Neuronal stem cell (in vitro differentiated cells): ENCODE measurements around the gene PDGFD.

Source experiments
- DNase-seq: peaks from one replicate; pipeline ENCODE4 v3.0.0-alpha.2; 2013; ENCODE audit warnings: low spot score
- H2AFZ ChIP-seq: one replicate; pipeline ENCODE4 v1.6.1; 2013; ENCODE audit warnings: mild to moderate bottlenecking, low read length, inconsistent platforms
- H2AK5ac ChIP-seq: 2 replicates; pipeline ENCODE4 v1.6.1; 2013; ENCODE audit warnings: low read depth, mild to moderate bottlenecking, inconsistent platforms, low read length, moderate library complexity, mixed read lengths
- H2BK120ac ChIP-seq: 2 replicates; pipeline ENCODE4 v1.6.1; 2013; ENCODE audit warnings: low read depth, mild to moderate bottlenecking, inconsistent platforms, low read length, moderate library complexity, mixed read lengths
- H2BK12ac ChIP-seq: one replicate; pipeline ENCODE4 v1.6.1; 2013; ENCODE audit warnings: low read length, inconsistent platforms
- H2BK15ac ChIP-seq: 2 replicates; pipeline ENCODE4 v1.6.1; 2013; ENCODE audit warnings: mild to moderate bottlenecking, low read length, inconsistent platforms, mixed read lengths
- H2BK5ac ChIP-seq: one replicate; pipeline ENCODE4 v1.6.1; 2013; ENCODE audit warnings: inconsistent platforms, mild to moderate bottlenecking, low read length, moderate library complexity
- H3K14ac ChIP-seq: one replicate; pipeline ENCODE4 v1.6.1; 2013; ENCODE audit warnings: low read length, inconsistent platforms
- H3K18ac ChIP-seq: 2 replicates; pipeline ENCODE4 v1.6.1; 2013; ENCODE audit warnings: low read length, inconsistent platforms
- H3K23ac ChIP-seq: 2 replicates; pipeline ENCODE4 v1.6.1; 2013; ENCODE audit warnings: low read depth, mild to moderate bottlenecking, mixed read lengths, low read length, inconsistent platforms; ENCODE audit not compliant: poor library complexity
- H3K27ac ChIP-seq: replicated peaks from 3 replicates; pipeline ENCODE4 v1.5.1; 2013; ENCODE audit warnings: low read length, inconsistent platforms
- H3K27me3 ChIP-seq, 3 experiments: 2 replicates each; pipeline ENCODE4 v1.6.1; 2013; ENCODE audit warnings: low read length in 3 of 3, mild to moderate bottlenecking in 2 of 3, inconsistent platforms in 1 of 3, low read depth in 1 of 3, mixed read lengths in 1 of 3, moderate library complexity in 1 of 3; ENCODE audit not compliant: control insufficient read depth in 3 of 3, insufficient read depth in 3 of 3
- H3K36me3 ChIP-seq, 2 donors: replicated peaks in 1 of 2; 2 replicates each; pipeline ENCODE4 v1.6.1; 2013; ENCODE audit warnings: low read length in 2 of 2; ENCODE audit not compliant: control insufficient read depth in 2 of 2, insufficient read depth in 2 of 2
- H3K4ac ChIP-seq: 2 replicates; pipeline ENCODE4 v1.6.1; 2013; ENCODE audit warnings: inconsistent platforms, mild to moderate bottlenecking, low read length, moderate library complexity
- H3K4me1 ChIP-seq, 2 donors: 1 replicate in 1 of 2; 2 replicates in 1 of 2; pipeline ENCODE4 v1.6.1; 2013; ENCODE audit warnings: low read length in 2 of 2, low read depth in 1 of 2; ENCODE audit not compliant: control insufficient read depth in 2 of 2, insufficient read depth in 1 of 2
- H3K4me2 ChIP-seq: one replicate; pipeline ENCODE4 v1.6.1; 2013; ENCODE audit warnings: mild to moderate bottlenecking, low read length, inconsistent platforms; ENCODE audit not compliant: insufficient read depth, poor library complexity, severe bottlenecking
- H3K4me3 ChIP-seq, 2 donors: 2 replicates each; pipeline ENCODE4 v1.5.1; 2013; ENCODE audit warnings: low read length in 2 of 2, mild to moderate bottlenecking in 2 of 2, inconsistent platforms in 1 of 2, moderate library complexity in 1 of 2
- H3K79me1 ChIP-seq: one replicate; pipeline ENCODE4 v1.6.1; 2013; ENCODE audit warnings: low read depth, mild to moderate bottlenecking, inconsistent platforms, low read length, moderate library complexity
- H3K9ac ChIP-seq: one replicate; pipeline ENCODE4 v1.6.1; 2013; ENCODE audit warnings: mild to moderate bottlenecking, low read depth, low read length, inconsistent platforms; ENCODE audit not compliant: poor library complexity
- H3K9me3 ChIP-seq, 2 donors: replicated peaks in 1 of 2; 2 replicates each; pipeline versions ENCODE3 to v1.6.1; 2013; ENCODE audit warnings: low read length in 2 of 2, mild to moderate bottlenecking in 2 of 2, inconsistent platforms in 1 of 2, low read depth in 1 of 2, mixed read lengths in 1 of 2, moderate library complexity in 1 of 2; ENCODE audit not compliant: control insufficient read depth in 2 of 2, insufficient read depth in 1 of 2
- H4K8ac ChIP-seq: one replicate; pipeline ENCODE4 v1.6.1; 2013; ENCODE audit warnings: low read depth, mild to moderate bottlenecking, inconsistent platforms, low read length, moderate library complexity
- H4K91ac ChIP-seq: one replicate; pipeline ENCODE4 v1.6.1; 2013; ENCODE audit warnings: low read length, low read depth, mild to moderate bottlenecking, inconsistent platforms; ENCODE audit not compliant: poor library complexity
- WGBS, 2 donors: extraction: QIAGEN DNeasy Blood & Tissue Kit; methylation state at CpG; one replicate each; pipeline ENCODE4 v1.1.7; 2013; ENCODE audit warnings: missing lambda C conversion rate in 2 of 2, mixed read lengths in 1 of 2; ENCODE audit not compliant: insufficient read length in 2 of 2, insufficient replicate concordance in 1 of 2; ENCODE audit errors: extremely low coverage in 2 of 2; 5-methylcytosine and 5-hydroxymethylcytosine counted together

Gene PDGFD

DNA sequence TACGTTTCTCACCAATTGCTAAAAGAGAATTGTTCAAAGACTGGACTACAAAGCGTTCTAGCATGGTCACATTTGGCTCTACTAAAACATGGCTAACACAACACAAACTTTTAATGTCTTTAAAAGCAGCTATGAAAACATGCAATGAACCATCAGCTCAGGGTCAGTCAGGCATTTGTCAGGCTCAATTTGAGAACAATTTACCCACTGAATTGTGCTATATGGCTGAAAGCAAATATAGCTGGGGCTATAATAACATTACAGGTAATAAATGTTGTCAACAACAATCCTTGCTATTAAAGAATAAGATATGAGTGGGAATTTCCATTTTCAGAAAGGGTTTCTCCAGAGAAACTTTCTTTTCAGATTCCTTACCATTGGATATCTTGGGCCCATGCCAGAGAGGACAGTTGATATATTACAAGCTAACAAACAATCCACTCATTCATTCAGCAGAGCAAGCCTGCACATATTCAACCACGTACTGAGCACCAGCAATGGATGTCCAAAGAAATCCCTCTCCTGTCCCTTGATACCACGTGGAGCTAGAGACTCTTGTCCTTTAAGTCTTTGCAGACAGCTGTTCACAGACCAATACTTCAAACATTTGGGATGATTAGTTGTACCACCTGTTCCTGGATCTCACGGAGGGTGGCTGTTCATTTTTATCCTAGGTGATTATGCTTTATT is 210.0 kb downstream of the PDGFD start:
- H2AFZ ChIP-seq: no peak overlapping the region
- H4K8ac ChIP-seq: no peak overlapping the region
- H3K4me2 ChIP-seq: no peak overlapping the region
- no peak overlapping the region for H3K4me3 ChIP-seq
- H3K4ac ChIP-seq: no peak overlapping the region
- H3K23ac ChIP-seq: no peak overlapping the region
- H3K27ac ChIP-seq: no peak overlapping the region
- H3K18ac ChIP-seq: no peak overlapping the region
- DNase-seq: no peak
- no peak overlapping the region for H4K91ac ChIP-seq
- no peak overlapping the region for H2AK5ac ChIP-seq
- H3K9ac ChIP-seq: no peak overlapping the region
- H3K4me1 ChIP-seq: no peaks in the 10 kb centered on the region
- H3K9me3 ChIP-seq: no peaks in the 10 kb centered on the region
- no peak overlapping the region for H2BK12ac ChIP-seq
- H3K36me3 ChIP-seq: no peaks in the 10 kb centered on the region
- no peak overlapping the region for H2BK120ac ChIP-seq
- no peak overlapping the region for H3K14ac ChIP-seq
- no peaks in the 10 kb centered on the region for H3K79me1 ChIP-seq
- no CpG with 5 or more reads among the region's 5 CpGs for WGBS, 2 donors
- no peak overlapping the region for H2BK15ac ChIP-seq
- no peak overlapping the region for H2BK5ac ChIP-seq
- H3K27me3 ChIP-seq: no peaks in the 10 kb centered on the region

DNA sequence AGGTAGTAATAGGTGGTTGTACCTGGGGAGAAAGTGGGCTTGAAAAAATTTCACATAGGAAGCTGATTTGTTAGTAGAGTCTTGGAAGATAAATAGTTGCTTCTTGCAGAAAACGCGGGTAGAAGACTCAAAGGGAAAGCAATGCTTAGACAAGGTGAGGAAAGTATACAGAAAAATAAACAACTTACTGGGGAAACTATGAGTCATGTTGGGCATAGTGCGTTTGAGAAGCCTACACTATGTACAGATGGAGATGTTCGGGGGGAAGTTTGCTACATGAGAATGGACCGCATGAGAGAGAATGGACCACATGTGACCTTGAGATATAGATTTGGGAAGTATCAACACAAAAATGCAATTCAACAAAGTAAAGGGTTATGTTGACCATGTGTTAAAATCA is 214.2 kb downstream of the PDGFD start:
- Histone ChIP-seq H3K27ac (no peak overlapping the region), H3K4me1 (no peaks in the 10 kb centered on the region), H4K91ac (no peak overlapping the region), H3K18ac (no peak overlapping the region), H2BK15ac (no peak overlapping the region), H3K27me3 (no peaks in the 10 kb centered on the region), H2BK120ac (no peak overlapping the region), H2AFZ (no peak overlapping the region), H3K9ac (no peak overlapping the region), H2BK5ac (no peak overlapping the region), H3K23ac (no peak overlapping the region), H3K14ac (no peak overlapping the region), H3K4ac (no peak overlapping the region), H2AK5ac (no peak overlapping the region), H3K4me2 (no peak overlapping the region), H3K36me3 (no peaks in the 10 kb centered on the region), H4K8ac (no peak overlapping the region), H3K4me3 (no peak overlapping the region), H3K9me3 (no peaks in the 10 kb centered on the region), H3K79me1 (no peaks in the 10 kb centered on the region), H2BK12ac (no peak overlapping the region)
- DNase-seq: no peak
- WGBS, 2 donors: no CpG with 5 or more reads among the region's 5 CpGs

DNA sequence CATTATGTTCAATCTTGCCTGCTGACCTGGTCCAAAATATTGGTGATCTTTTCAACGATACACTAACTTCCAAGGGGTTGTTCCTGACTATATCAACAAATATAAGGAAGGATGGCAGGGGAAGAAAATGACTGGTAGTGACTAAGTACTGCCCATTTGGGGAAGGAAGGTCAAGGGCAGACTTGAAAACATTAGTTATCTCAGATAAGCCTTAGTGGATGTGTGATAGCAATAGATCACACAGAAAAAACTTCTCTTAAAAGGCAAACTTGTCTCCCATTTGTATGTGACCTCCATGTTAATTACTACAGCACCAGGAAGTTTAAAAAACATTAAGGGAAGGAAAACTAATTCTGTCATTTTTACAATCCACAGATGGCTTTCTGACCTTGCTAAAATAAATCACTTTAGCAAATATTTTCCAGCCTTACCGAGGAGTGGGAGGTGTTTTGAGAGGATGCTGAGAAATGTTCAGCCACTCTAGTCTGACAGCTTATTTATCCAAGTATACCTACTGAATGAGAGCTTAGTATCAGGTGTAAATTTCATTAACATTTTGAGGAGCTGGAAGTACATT is 215.7 kb downstream of the PDGFD start:
- no peak overlapping the region for H2AK5ac ChIP-seq
- no peak overlapping the region for H2BK120ac ChIP-seq
- no peak overlapping the region for H3K4me3 ChIP-seq
- H4K91ac ChIP-seq: no peak overlapping the region
- no peak overlapping the region for H2BK5ac ChIP-seq
- no peaks in the 10 kb centered on the region for H3K9me3 ChIP-seq
- H3K4ac ChIP-seq: no peak overlapping the region
- no peak overlapping the region for H3K18ac ChIP-seq
- H3K14ac ChIP-seq: no peak overlapping the region
- no peak overlapping the region for H3K23ac ChIP-seq
- no peaks in the 10 kb centered on the region for H3K4me1 ChIP-seq
- H3K36me3 ChIP-seq: no peaks in the 10 kb centered on the region
- H4K8ac ChIP-seq: no peak overlapping the region
- no peak for DNase-seq
- H3K27me3 ChIP-seq: no peaks in the 10 kb centered on the region
- no peaks in the 10 kb centered on the region for H3K79me1 ChIP-seq
- H2BK12ac ChIP-seq: no peak overlapping the region
- H2AFZ ChIP-seq: no peak overlapping the region
- H3K4me2 ChIP-seq: no peak overlapping the region
- H2BK15ac ChIP-seq: no peak overlapping the region
- no CpG with 5 or more reads among the region's 2 CpGs for WGBS, 2 donors
- H3K9ac ChIP-seq: no peak overlapping the region
- H3K27ac ChIP-seq: no peak overlapping the region

DNA sequence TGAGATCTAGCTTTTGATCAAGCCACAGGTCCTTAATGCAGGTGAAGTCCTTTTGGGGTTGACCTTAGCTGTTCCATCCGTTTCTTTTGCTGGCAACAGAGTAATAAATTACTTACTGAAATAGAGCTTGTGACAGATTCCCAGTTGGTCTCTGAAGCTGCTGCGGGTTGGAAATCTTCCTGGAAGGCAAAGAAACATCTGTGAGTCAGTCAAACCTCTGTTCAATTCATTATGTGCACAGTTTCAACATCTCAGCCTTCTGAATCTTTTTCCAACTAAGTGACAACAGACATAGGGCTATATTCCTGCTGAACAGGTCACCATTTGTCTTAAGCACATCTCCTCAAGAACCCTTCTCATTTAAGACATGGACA is 216.4 kb downstream of the PDGFD start:
- H3K79me1 ChIP-seq: no peaks in the 10 kb centered on the region
- DNase-seq: no peak
- no peak overlapping the region for H2BK15ac ChIP-seq
- WGBS, 2 donors: no CpG with 5 or more reads among the region's 2 CpGs
- H3K9ac ChIP-seq: no peak overlapping the region
- H2BK120ac ChIP-seq: no peak overlapping the region
- H3K4me2 ChIP-seq: no peak overlapping the region
- no peak overlapping the region for H2BK5ac ChIP-seq
- no peak overlapping the region for H3K4ac ChIP-seq
- H3K14ac ChIP-seq: no peak overlapping the region
- H3K36me3 ChIP-seq: no peaks in the 10 kb centered on the region
- no peak overlapping the region for H2BK12ac ChIP-seq
- no peak overlapping the region for H3K27ac ChIP-seq
- no peak overlapping the region for H4K8ac ChIP-seq
- H3K4me3 ChIP-seq: no peak overlapping the region
- H3K27me3 ChIP-seq: no peaks in the 10 kb centered on the region
- H3K23ac ChIP-seq: no peak overlapping the region
- no peak overlapping the region for H4K91ac ChIP-seq
- H3K9me3 ChIP-seq: no peaks in the 10 kb centered on the region
- no peak overlapping the region for H2AFZ ChIP-seq
- no peak overlapping the region for H3K18ac ChIP-seq
- H2AK5ac ChIP-seq: no peak overlapping the region
- no peaks in the 10 kb centered on the region for H3K4me1 ChIP-seq
